ENCODE results near the gene RARB.

The RARB gene

DNA sequence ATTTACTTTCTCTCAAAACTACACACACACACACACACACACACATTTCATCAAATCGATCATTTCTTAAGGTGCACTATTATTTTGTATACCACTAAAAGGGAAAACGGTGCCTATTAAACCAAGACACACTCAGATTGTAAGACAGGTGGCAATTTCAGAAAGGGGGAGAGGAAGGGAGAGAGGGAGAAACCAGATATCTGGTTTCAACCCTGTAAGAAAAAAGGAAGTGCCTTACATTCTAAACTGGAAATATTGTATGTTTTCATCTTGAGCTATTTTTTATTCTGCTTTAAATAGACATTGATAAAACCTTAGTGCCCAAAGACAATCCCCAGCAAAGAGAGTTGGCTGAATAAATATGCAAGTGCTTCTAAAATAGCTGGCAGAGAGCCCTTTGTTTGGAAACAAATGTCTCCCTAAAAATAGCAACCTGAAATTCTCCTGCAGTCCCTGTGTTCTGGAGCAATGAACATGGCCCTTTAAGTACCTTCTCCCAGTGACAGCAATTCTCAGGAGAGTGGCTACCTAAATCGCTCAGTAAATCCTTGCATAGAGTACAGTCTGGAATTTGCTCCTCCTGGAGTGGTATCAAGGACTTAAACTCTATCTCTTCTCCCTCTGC lies 85.7 kb downstream of the RARB start:
- Histone ChIP-seq H3K36me3 (replicated peaks) (peaks cover 7% of the 10 kb centered on the region), H3K27me3 (replicated peaks) (no peaks in the 10 kb centered on the region), H3K4me3 (ENCODE audit: low read depth, low read length) (no peak overlapping the region), H3K27ac (no peak overlapping the region)
- no peak for DNase-seq
- TF ChIP-seq, protein P1, sequence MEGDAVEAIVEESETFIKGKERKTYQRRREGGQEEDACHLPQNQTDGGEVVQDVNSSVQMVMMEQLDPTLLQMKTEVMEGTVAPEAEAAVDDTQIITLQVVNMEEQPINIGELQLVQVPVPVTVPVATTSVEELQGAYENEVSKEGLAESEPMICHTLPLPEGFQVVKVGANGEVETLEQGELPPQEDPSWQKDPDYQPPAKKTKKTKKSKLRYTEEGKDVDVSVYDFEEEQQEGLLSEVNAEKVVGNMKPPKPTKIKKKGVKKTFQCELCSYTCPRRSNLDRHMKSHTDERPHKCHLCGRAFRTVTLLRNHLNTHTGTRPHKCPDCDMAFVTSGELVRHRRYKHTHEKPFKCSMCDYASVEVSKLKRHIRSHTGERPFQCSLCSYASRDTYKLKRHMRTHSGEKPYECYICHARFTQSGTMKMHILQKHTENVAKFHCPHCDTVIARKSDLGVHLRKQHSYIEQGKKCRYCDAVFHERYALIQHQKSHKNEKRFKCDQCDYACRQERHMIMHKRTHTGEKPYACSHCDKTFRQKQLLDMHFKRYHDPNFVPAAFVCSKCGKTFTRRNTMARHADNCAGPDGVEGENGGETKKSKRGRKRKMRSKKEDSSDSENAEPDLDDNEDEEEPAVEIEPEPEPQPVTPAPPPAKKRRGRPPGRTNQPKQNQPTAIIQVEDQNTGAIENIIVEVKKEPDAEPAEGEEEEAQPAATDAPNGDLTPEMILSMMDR (IDR thresholded peaks at IDR 0.05; ENCODE audit: low read depth, low read length, missing control alignments): no peak
- in situ Hi-C loops (cut with HindIII; ENCODE audit: low pct_ligation_motif_present, low sequenced_read_pairs): no loop called here

DNA sequence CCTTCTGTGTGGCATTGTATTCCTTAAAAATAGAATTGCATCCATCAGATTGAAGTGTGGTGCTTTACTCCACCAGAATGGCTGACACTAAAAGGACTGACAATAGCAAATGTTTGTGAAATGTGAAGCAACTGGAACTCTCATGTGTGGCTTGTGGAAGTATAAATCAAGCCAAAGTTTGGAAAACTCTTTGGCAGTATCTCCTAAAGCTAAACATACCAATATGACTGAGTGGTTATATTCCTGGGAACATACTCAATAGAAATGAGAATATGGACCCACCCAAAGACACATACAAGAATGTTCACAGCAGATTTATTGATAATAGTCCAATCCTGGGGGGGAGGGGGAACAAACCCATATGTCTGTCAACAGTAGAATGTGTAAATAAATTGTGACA lies 87.1 kb downstream of the RARB start:
- DNase-seq: no peak
- Histone ChIP-seq H3K4me3 (ENCODE audit: low read depth, low read length) (no peak overlapping the region), H3K36me3 (replicated peaks) (peaks cover 4% of the 10 kb centered on the region), H3K27me3 (replicated peaks) (no peaks in the 10 kb centered on the region), H3K27ac (no peak overlapping the region)
- TF ChIP-seq, protein P1 (IDR thresholded peaks at IDR 0.05; ENCODE audit: low read depth, low read length, missing control alignments): no peak
- in situ Hi-C loops (cut with HindIII; ENCODE audit: low pct_ligation_motif_present, low sequenced_read_pairs): no loop called here

DNA sequence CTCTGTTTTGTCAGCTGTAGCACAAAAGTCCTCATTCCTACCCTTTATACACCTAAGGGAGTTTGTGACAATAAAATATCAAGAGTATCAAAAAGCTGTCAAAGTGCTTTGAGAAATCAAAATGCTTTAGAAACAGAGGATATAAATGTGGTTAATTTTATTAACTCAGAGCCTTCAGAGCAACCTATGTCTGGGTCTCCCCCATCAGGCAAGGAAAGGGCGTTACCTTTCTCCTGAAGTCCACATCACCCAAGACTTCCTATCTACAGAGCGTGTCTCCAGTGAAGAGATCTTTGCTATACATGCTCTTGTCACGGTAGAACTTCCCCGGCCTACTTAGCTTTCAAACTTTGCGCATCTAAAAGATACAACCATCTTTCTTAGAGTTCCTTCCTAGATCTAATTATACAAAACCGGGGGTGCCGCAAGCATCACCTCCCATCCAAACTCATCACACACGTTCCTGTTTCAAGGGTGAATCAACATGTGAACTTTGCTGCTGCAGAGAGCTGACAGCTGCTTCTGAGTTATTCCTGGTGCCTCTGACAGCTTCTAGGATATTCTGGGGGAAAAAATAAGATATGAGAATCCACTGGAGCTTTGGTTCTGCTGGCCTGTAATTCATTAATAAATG lies 93.0 kb downstream of the RARB start:
- TF ChIP-seq, protein P1 (IDR thresholded peaks at IDR 0.05; ENCODE audit: low read depth, low read length, missing control alignments): no peak
- no peaks in the 10 kb centered on the region for H3K36me3 ChIP-seq (replicated peaks)
- in situ Hi-C loops (cut with HindIII; ENCODE audit: low pct_ligation_motif_present, low sequenced_read_pairs): no loop called here
- H3K27me3 ChIP-seq (replicated peaks): no peaks in the 10 kb centered on the region
- H3K27ac ChIP-seq: no peak overlapping the region
- H3K4me3 ChIP-seq (ENCODE audit: low read depth, low read length): no peak overlapping the region
- DNase-seq: no peak

- DNase-seq: no peak
- H3K36me3 ChIP-seq (replicated peaks): peaks cover 18% of the 10 kb centered on the region
- TF ChIP-seq, protein P1 (IDR thresholded peaks at IDR 0.05; ENCODE audit: low read depth, low read length, missing control alignments): no peak
- in situ Hi-C loops (cut with HindIII; ENCODE audit: low pct_ligation_motif_present, low sequenced_read_pairs): no loop called here
- H3K27me3 ChIP-seq (replicated peaks): no peaks in the 10 kb centered on the region
- no peak overlapping the region for H3K4me3 ChIP-seq (ENCODE audit: low read depth, low read length)
- no peak overlapping the region for H3K27ac ChIP-seq
Observed at GRCh38 chr3:25527336-25527735, 99.3 kb downstream of the RARB start.

- DNase-seq: no peak
- Histone ChIP-seq H3K36me3 (replicated peaks) (peaks cover 18% of the 10 kb centered on the region), H3K27me3 (replicated peaks) (no peaks in the 10 kb centered on the region), H3K27ac (no peak overlapping the region), H3K4me3 (ENCODE audit: low read depth, low read length) (no peak overlapping the region)
- TF ChIP-seq, protein P1 (IDR thresholded peaks at IDR 0.05; ENCODE audit: low read depth, low read length, missing control alignments): no peak
- in situ Hi-C loops (cut with HindIII; ENCODE audit: low pct_ligation_motif_present, low sequenced_read_pairs): no loop called here
Observed at GRCh38 chr3:25527801-25528200, 99.7 kb downstream of the RARB start.

DNA sequence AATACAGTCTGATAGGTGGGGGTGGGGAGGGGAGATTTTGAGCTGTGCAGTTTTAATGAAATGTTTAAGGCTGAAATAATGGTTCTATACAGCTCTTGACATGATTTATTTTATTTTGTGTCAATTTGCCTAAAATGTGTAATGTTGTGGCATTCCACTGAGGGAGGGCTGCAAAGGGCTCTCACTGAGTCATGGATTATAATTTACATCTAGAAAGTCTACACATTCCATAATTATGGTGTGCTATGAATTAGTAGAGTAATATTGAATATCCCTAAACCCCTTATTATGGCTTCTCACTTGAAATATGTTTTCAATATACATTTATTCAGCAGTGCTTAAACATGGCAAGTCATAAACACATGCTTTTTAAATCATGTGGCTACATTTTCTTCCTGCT lies 103.9 kb downstream of the RARB start:
- in situ Hi-C loops (cut with HindIII; ENCODE audit: low pct_ligation_motif_present, low sequenced_read_pairs): no loop called here
- TF ChIP-seq, protein P1 (IDR thresholded peaks at IDR 0.05; ENCODE audit: low read depth, low read length, missing control alignments): no peak

More for the DNA sequence above, 103.9 kb downstream of the RARB start:
- H3K27me3 ChIP-seq (replicated peaks): no peaks in the 10 kb centered on the region
- no peak overlapping the region for H3K4me3 ChIP-seq (ENCODE audit: low read depth, low read length)
- H3K27ac ChIP-seq: no peak overlapping the region
- peaks cover 29% of the 10 kb centered on the region for H3K36me3 ChIP-seq (replicated peaks)
- no peak for DNase-seq
